ENCODE measurements around the gene SYTL2.
"Not testable (repeated sequence)": the region's sequence is repeated elsewhere in the genome, so short reads cannot be mapped to it uniquely, and the experiment has no call there.

SYTL2 gene, protein sequence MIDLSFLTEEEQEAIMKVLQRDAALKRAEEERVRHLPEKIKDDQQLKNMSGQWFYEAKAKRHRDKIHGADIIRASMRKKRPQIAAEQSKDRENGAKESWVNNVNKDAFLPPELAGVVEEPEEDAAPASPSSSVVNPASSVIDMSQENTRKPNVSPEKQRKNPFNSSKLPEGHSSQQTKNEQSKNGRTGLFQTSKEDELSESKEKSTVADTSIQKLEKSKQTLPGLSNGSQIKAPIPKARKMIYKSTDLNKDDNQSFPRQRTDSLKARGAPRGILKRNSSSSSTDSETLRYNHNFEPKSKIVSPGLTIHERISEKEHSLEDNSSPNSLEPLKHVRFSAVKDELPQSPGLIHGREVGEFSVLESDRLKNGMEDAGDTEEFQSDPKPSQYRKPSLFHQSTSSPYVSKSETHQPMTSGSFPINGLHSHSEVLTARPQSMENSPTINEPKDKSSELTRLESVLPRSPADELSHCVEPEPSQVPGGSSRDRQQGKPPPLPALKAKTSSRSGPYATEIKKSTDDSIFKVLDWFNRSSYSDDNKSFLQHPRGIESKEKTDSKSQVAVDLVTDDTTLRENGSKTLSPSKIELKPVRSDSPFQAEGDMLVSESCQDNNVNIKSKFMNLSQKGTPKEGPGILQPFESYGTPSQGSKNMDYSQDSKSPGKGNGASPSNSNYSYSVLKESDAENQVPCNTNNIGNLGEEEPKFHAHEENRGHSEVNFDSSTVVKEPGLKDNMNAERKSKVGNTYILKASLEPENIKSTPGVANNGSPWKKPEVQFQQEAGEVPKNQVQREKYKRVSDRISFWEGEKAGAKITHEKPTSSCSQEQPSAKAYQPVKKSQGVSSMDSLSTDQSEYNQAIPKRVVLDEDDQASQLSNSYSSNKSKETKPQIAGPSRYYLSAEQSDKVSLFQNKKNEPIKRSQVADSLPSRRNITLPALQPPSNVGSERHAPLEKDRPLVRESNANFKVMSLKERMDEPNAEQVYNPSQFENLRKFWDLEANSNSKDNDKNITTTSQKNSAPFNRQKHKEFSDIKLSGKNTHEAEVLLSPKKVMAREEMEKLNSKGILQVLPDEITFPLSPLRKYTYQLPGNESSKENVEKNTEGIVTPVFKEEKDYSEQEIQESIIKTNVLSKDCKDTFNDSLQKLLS (N-terminal part only)

DNA sequence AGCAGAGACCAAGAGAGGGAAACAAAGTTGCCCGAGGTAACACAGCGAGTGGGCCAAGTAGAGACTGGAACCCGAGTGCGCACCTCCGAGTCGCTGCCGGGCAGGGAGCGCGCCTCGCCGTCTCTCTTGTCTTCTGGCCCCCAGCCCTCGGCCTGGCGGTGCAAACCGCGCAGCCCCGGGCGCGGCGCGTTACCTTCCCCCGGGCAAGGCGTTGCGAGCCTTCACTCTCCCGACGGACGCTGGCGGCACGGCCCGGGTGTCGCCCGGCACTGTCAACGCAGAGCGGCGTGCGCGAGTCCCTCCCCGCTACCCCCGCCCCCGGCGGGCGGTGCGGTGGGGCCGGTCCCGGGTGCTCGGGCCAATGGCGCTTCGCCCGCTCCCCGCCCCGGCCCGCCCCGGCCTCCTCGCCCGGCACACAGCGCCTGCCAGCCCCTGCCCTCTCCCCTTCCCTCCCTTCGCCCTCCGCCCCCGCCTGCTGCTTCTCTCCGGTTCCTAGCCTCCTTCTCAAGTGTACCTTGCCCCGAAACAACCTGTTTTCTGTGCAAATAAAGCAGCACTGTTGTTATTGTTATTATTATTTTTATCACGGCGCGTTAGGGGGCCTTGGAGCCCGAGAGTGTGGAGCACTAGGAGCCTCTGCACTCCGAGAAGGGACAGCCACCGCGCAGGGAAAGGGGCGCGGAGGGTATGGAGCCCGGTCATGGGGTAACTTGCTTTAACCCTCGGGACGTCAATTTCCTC lies at the start of gene SYTL2:
SYTL2 (minus strand) TSS at position 271 of the 741 bp plus-strand sequence. CDS start 53,416 bp downstream, outside the sequence.
- no peak within 1 kb of the TSS for H3K27ac ChIP-seq
- TF ChIP-seq, protein P1, sequence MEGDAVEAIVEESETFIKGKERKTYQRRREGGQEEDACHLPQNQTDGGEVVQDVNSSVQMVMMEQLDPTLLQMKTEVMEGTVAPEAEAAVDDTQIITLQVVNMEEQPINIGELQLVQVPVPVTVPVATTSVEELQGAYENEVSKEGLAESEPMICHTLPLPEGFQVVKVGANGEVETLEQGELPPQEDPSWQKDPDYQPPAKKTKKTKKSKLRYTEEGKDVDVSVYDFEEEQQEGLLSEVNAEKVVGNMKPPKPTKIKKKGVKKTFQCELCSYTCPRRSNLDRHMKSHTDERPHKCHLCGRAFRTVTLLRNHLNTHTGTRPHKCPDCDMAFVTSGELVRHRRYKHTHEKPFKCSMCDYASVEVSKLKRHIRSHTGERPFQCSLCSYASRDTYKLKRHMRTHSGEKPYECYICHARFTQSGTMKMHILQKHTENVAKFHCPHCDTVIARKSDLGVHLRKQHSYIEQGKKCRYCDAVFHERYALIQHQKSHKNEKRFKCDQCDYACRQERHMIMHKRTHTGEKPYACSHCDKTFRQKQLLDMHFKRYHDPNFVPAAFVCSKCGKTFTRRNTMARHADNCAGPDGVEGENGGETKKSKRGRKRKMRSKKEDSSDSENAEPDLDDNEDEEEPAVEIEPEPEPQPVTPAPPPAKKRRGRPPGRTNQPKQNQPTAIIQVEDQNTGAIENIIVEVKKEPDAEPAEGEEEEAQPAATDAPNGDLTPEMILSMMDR (conservative IDR thresholded peaks at IDR 0.05; ENCODE audit: low read depth), result 0 out of 2 replicates have a peak, but pooled peaks have one; percentile 7
- ChIA-PET CTCF (interaction anchor here (0.6 kb wide), 1 partner anchor 785 kb away, joined by 3 read pairs; no protein-coding TSS in a partner anchor), POLR2A (ENCODE audit: low non-redundant PET) (no interaction called here)
- peak; percentile 64 for DNase-seq (ENCODE audit: low spot score)

DNA sequence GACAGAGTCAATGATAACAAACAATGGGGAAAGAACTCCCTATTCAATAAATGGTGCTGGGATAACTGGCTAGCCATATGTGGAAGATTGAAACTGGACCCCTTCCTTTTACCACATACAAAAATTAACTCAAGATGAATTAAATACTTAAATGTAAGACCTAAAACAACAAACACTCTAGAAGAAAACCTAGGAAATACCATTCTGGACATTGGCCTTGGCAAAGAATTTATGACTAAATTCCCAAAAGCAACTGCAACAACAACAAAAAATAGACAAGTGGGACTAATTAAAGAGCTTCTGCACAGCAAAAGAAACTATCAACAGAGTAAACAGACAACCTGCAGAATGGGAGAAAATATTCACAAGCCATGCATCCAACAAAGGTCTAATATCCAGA lies 48.6 kb upstream of the SYTL2 start:
- DNase-seq (ENCODE audit: low spot score); CTCF ChIA-PET; H3K27ac ChIP-seq; POLR2A ChIA-PET (ENCODE audit: low non-redundant PET): not testable (repeated sequence)

DNA sequence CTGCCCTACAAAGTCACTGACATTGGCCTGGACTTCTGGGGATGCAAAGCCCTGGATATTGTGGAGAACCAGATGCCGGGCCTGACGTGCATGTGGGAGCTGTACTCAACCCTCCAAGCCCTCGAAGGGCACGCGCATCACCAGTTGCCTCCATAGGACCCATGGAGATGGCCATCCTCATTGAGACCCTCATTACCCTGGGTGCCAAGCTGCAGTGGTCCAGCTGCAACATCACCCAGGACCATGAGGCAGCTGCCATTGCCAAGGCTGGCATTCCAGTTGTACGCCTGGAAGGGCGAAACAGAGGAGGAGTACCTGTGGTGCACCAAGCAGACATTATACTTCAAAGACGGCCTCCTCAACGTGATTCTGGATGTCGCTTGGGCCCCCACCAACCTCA lies 46.2 kb upstream of the SYTL2 start:
- POLR2A ChIA-PET (ENCODE audit: low non-redundant PET), result no interaction called here
- TF ChIP-seq, protein P1 (conservative IDR thresholded peaks at IDR 0.05; ENCODE audit: low read depth), result no peak
- CTCF ChIA-PET, result no interaction called here
- DNase-seq (ENCODE audit: low spot score), result no peak
- H3K27ac ChIP-seq, result no peak overlapping the region

DNA sequence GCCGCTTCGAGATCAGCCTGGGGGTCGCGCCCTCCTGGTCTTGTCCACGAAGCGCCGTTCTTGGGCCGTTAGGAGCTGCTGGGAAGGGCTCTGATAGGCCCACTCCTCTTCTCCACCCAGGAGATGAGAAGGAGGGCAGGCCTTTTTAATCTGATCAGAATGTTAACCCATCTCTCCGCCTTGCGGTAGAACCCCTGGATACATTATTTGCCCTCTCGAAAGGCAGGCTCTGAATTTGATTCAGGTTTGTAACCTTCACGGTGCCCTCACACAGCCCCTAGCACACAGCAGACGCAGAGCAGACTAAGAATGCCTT lies 44.4 kb upstream of the SYTL2 start, which contains the start of gene CCDC83:
CCDC83 (plus strand) TSS at position 43 of the 316 bp plus-strand sequence. CDS start 9,741 bp downstream, outside the sequence.
- TF ChIP-seq, protein P1 (conservative IDR thresholded peaks at IDR 0.05; ENCODE audit: low read depth), result no peak
- peak within 1 kb of the TSS; percentile 78 for H3K27ac ChIP-seq
- ChIA-PET POLR2A (ENCODE audit: low non-redundant PET) (no interaction called here), CTCF (interaction anchor here (0.5 to 1.5 kb wide), 22 partner anchors 8 to 553 kb away, joined by 3 to 9 read pairs (median 4); no protein-coding TSS in a partner anchor)
- DNase-seq (ENCODE audit: low spot score), result no peak

DNA sequence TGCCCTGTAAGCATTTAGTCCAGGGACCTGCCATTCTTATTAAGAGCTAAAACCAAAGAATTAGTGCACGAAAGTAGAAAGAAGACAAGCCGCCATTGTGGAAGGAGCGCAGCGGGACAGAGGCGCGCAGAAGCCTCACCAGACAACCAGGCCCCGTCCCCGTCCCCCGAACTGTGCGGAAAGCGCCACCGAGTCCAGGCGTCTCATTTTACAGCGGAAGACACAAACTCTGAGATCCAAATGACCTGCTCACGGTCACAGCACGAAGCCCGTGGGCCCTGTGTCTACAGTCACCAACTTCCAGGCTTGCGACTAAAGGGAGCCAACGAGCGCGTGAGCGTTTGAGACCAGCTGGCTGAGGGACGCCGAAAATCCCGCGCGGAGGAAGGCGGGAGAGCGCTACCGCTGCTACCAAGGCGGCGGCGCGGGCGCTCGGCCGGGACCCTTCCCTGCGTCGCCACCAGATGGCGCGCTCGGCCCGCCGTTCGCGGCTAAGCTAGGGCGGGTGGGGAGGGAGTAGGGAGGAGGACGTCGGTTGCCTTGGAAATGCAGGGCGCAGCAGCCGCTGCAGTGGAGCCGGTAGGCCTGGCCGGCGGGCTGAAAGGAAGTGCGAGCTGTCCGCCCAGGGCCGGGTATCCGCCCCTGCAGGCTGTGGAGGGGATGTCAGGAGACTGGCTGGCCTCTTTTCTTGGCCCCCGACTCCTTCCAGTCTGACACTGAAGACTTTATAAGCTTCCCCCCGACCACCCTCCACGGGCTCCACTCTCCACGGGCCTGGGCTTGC lies 43.8 kb upstream of the SYTL2 start:
- H3K27ac ChIP-seq, result peak overlapping the region; percentile 78
- TF ChIP-seq, protein P1 (conservative IDR thresholded peaks at IDR 0.05; ENCODE audit: low read depth), result peak; percentile 85
- ChIA-PET CTCF (interaction anchor here (0.5 to 1.5 kb wide), 26 partner anchors 9 to 1790 kb away, joined by 3 to 9 read pairs (median 4); no protein-coding TSS in a partner anchor), POLR2A (ENCODE audit: low non-redundant PET) (no interaction called here)
- DNase-seq (ENCODE audit: low spot score), result peak; percentile 89

DNA sequence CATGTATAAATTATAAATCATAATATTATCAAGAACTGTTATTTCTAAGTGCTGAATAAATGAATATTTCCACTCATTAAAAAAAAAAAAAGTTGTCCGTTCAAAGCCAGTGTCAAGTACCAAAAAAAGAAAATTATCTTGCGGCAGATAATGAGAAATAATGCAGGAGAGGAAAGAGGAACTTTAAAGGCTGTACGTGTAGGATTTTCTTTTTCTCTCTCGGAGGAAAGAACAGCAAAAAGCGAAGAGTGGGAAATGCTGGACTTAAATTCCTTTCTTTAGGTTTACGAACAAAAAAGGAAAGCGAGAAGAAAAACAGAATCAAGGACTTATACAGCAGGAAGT lies 43.2 kb upstream of the SYTL2 start:
- DNase-seq (ENCODE audit: low spot score), result no peak
- H3K27ac ChIP-seq, result peak overlapping the region; percentile 78
- CTCF ChIA-PET, result interaction anchor here (0.6 to 1.4 kb wide), 14 partner anchors 40 to 1789 kb away, joined by 3 to 9 read pairs (median 4); no protein-coding TSS in a partner anchor
- TF ChIP-seq, protein P1 (conservative IDR thresholded peaks at IDR 0.05; ENCODE audit: low read depth), result no peak
- POLR2A ChIA-PET (ENCODE audit: low non-redundant PET), result interaction anchor here (0.7 kb wide), 1 partner anchor 8 kb away, joined by 4 read pairs; no protein-coding TSS in a partner anchor

DNA sequence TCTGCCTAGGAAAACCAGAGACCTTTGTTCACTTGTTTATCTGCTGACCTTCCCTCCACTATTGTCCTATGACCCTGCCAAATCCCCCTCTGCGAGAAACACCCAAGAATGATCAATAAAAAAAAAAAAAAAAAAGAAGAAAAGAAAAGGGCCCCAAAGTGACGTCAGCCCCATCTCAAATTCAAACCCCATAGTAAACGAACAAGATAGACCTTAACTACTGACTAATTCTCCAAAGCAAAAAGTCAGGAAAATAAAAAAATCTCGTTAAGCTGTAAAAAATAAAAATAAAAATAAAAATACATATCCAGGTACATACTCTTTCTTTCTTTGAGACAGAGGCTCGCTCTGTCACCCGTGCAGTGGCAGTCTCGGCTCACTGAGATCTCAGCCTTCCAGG lies 42.6 kb upstream of the SYTL2 start:
- POLR2A ChIA-PET (ENCODE audit: low non-redundant PET), result interaction anchor here (0.7 kb wide), 1 partner anchor 9 kb away, joined by 4 read pairs; no protein-coding TSS in a partner anchor
- DNase-seq (ENCODE audit: low spot score); H3K27ac ChIP-seq; CTCF ChIA-PET: not testable (repeated sequence)

DNA sequence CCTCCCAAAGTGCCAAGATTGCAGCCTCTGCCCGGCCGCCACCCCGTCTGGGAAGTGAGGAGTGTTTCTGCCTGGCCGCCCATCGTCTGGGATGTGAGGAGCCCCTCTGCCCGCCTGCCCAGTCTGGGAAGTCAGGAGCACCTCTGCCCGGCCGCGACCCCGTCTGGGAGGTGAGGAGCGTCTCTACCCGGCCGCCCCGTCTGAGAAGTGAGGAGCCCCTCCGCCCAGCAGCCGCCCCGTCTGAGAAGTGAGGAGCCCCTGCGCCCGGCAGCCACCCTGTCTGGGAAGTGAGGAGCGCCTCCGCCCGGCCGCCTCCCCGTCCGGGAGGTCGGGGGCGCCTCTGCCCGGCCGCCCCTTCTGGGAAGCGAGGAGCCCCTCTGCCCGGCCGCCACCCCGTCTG lies 41.8 kb upstream of the SYTL2 start:
- DNase-seq (ENCODE audit: low spot score); CTCF ChIA-PET; H3K27ac ChIP-seq; POLR2A ChIA-PET (ENCODE audit: low non-redundant PET): not testable (repeated sequence)
